HG03439 (cell line): ENCODE measurements around the gene S100A16.
"Not testable (repeated sequence)": the region's sequence is repeated elsewhere in the genome, so short reads cannot be mapped to it uniquely, and the experiment has no call there.

Experiments
- ATAC-seq: cut with Tn5 transposase; IDR thresholded peaks from one replicate; pipeline ENCODE4 v1.9.1; 2021; ENCODE audit warnings: mild to moderate bottlenecking, moderate library complexity; ENCODE audit not compliant: unreplicated experiment

The S100A16 gene

GRCh38 chr1:153588482-153588881, 24.5 kb downstream of the S100A16 start:
- no peak for ATAC-seq

- not testable (repeated sequence) for ATAC-seq
Measured at GRCh38 chr1:153588033-153588432, 24.9 kb downstream of the S100A16 start.

- ATAC-seq: no peak
Measured at GRCh38 chr1:153587314-153587713, 25.6 kb downstream of the S100A16 start.

- no peak for ATAC-seq
Measured at GRCh38 chr1:153586347-153586746, 26.6 kb downstream of the S100A16 start.

GRCh38 chr1:153585006-153585405, 27.9 kb downstream of the S100A16 start:
- no peak for ATAC-seq

- no peak for ATAC-seq
Measured at GRCh38 chr1:153583976-153584375, 29.0 kb downstream of the S100A16 start.

- not testable (repeated sequence) for ATAC-seq
Measured at GRCh38 chr1:153583514-153583913, 29.4 kb downstream of the S100A16 start.

GRCh38 chr1:153582836-153583235, 30.1 kb downstream of the S100A16 start:
- ATAC-seq: not testable (repeated sequence)

- no peak for ATAC-seq
Measured at GRCh38 chr1:153578936-153579335, 34.0 kb downstream of the S100A16 start.

- no peak for ATAC-seq
Measured at GRCh38 chr1:153578490-153578889, 34.4 kb downstream of the S100A16 start.

GRCh38 chr1:153577624-153578051, 35.3 kb downstream of the S100A16 start:
- no peak for ATAC-seq

- ATAC-seq: no peak
Measured at GRCh38 chr1:153577138-153577537, 35.8 kb downstream of the S100A16 start.

- ATAC-seq: not testable (repeated sequence)
Measured at GRCh38 chr1:153575497-153575896, 37.4 kb downstream of the S100A16 start.

- not testable (repeated sequence) for ATAC-seq
Measured at GRCh38 chr1:153575081-153575491, 37.9 kb downstream of the S100A16 start.

GRCh38 chr1:153573351-153573750, 39.6 kb downstream of the S100A16 start:
- no peak for ATAC-seq

GRCh38 chr1:153572569-153573015, 40.3 kb downstream of the S100A16 start:
- ATAC-seq: peak; percentile 59

- ATAC-seq: no peak
Measured at GRCh38 chr1:153571706-153572105, 41.2 kb downstream of the S100A16 start.

- ATAC-seq: no peak
Measured at GRCh38 chr1:153570874-153571273, 42.1 kb downstream of the S100A16 start.

- no peak for ATAC-seq
Measured at GRCh38 chr1:153569465-153569864, 43.5 kb downstream of the S100A16 start.

- ATAC-seq: no peak
Measured at GRCh38 chr1:153568367-153569099, 44.4 kb downstream of the S100A16 start.

GRCh38 chr1:153567621-153568366, 45.1 kb downstream of the S100A16 start:
- ATAC-seq: no peak
